Heart left ventricle (tissue), 16 donors: ENCODE results near the gene SLFNL1. TPM values are rescaled to one million over a fixed set of nuclear protein-coding genes. Genes with fewer than 3 reads are reported as not detected.

Source experiments
- ATAC-seq, 4 donors: fragments of 200-7000 bp; cut with Tn5 transposase; one replicate each; pipeline ENCODE4 v1.9.1; 2020 to 2022; ENCODE audit warnings: moderate library complexity in 4 of 4, mild to moderate bottlenecking in 3 of 4, moderate number of reproducible peaks in 1 of 4
- DNase-seq, 5 donors: peaks; one replicate each; pipeline ENCODE4 v3.0.0-alpha.2; 2020
- H3K27ac ChIP-seq, 12 donors: fragments of 200-600 bp; sonication (generic) in 4 of 12; one replicate each; pipeline versions ENCODE4 v1.5.0 to v1.8.0; 2016 to 2022; ENCODE audit warnings: mild to moderate bottlenecking in 2 of 12
- H3K27me3 ChIP-seq, 9 donors: fragments of 200-600 bp; sonication (generic) in 2 of 9; one replicate each; pipeline versions ENCODE4 v1.5.1 to v1.8.0; 2016 to 2022; ENCODE audit warnings: mild to moderate bottlenecking in 3 of 9
- H3K36me3 ChIP-seq, 9 donors: fragments of 200-600 bp; sonication (generic) in 2 of 9; one replicate each; pipeline versions ENCODE4 v1.5.0 to v1.8.0; 2018 to 2022; ENCODE audit warnings: mild to moderate bottlenecking in 2 of 9
- H3K4me1 ChIP-seq, 12 donors: fragments of 200-600 bp; sonication (generic) in 4 of 12; one replicate each; pipeline versions ENCODE4 v1.5.0 to v1.8.0; 2016 to 2022; ENCODE audit warnings: mild to moderate bottlenecking in 3 of 12
- H3K4me3 ChIP-seq, 12 donors: fragments of 200-600 bp; sonication (generic) in 4 of 12; one replicate each; pipeline versions ENCODE4 v1.5.0 to v1.8.0; 2017 to 2022; ENCODE audit warnings: mild to moderate bottlenecking in 9 of 12, moderate library complexity in 4 of 12
- H3K9me3 ChIP-seq, 12 donors: fragments of 200-600 bp; sonication (generic) in 4 of 12; one replicate each; pipeline versions ENCODE4 v1.5.0 to v1.8.0; 2016 to 2022; ENCODE audit warnings: mild to moderate bottlenecking in 1 of 12
- CTCF ChIP-seq, 12 donors: fragments of 200-600 bp; sonication (generic) in 4 of 12; IDR thresholded peaks; one replicate each; pipeline versions ENCODE4 v1.5.0 to v1.8.0; 2018 to 2022; ENCODE audit warnings: antibody characterized with exemption in 12 of 12, mild to moderate bottlenecking in 5 of 12
- POLR2A ChIP-seq, 2 donors: fragments of 450-650 bp; IDR thresholded peaks; one replicate each; pipeline ENCODE4 v1.6.1; 2017; ENCODE audit warnings: antibody characterized with exemption in 2 of 2, mild to moderate bottlenecking in 2 of 2, moderate library complexity in 2 of 2
- WGBS, 4 donors: extraction: QIAGEN DNeasy Blood & Tissue Kit in 2 of 4; methylation state at CpG; one replicate each; pipeline versions ENCODE4 v1.1.5 to v1.1.7; 2013 to 2018; 5-methylcytosine and 5-hydroxymethylcytosine counted together
- intact Hi-C, 10 donors: fragments of 100-400 bp; cut with DNase I; formaldehyde crosslinking; loops; one replicate each; pipeline versions ENCODE4 v1.11.1 to v1.14.2; 2022
- polyA plus RNA-seq, 2 donors: library from polyadenylated mRNA; stranded (reverse); fragments of 200-250 nt; gene quantifications; one replicate each; pipeline ENCODE4 v1.2.3, GENCODE V29; 2013
- total RNA-seq, 9 donors: library from RNA; depleted of rRNA in 2 of 9; stranded (reverse); fragments of >200 nt in 2 of 9; fragmentation: NEBNext Ultra II Directional in 3 of 9; extraction: Animal tissue kit (Norgen Biotek cat#: 25700) in 3 of 9; gene quantifications; one replicate each; pipeline versions ENCODE4 v1.1.0 to v1.2.4, GENCODE V29; 2016 to 2023
- donor health status: ischemic (EF 13 %, LVEDD 7.1; RV severe dilation, severe dysfunction).
- donor health status: healthy with polysubstance abuse.
- donor health status: DM: no; HTN: yes; CAD: no.
- donor health status: DM: no; HTN: no; CAD: no.
- donor health status: ischemic (EF 25% LVEDD 6.9; RV normal size, moderate dysfunction).
- donor health status: ischemic (EF 25% LVEDD 5.7; RV mildly dilated, moderate dysfunction).
- donor health status: healthy.
- donor health status: DM: yes; HTN: yes; CAD: no.
- donor health status: ischemic (EF 35%, LVEDD 5.7; RV mildly dilated, moderate dysfunction).
- donor health status: nonischemic (EF 11% LVEDD 7.7; RV severe dilation, severe dysfunction).
- donor health status: DM: yes; HTN: yes; CAD: no.
- donor health status: PGD.
- donor health status: ischemic (EF 29% LVEDD 5.4; RV normal size, mild dysfunction).
- donor health status: nonischemic (EF 23%, LVEDD 6.1; RV moderate dilation, normal function).

Gene SLFNL1
- total and polyA plus RNA-seq, 11 donors: 0.08 to 0.25 (median 0.12) TPM; not detected in 2

GRCh38 chr1:40984531-40984930 lies 37.0 kb downstream of the SLFNL1 start:
- Histone ChIP-seq H3K36me3 (peaks cover 0 to 63% (median 48%) of the 10 kb centered on the region in 9 donors), H3K4me1 (peaks cover 0 to 33% (median 16%) of the 10 kb centered on the region in 12 donors)
- intact Hi-C loops: no loop called here

GRCh38 chr1:40984066-40984465 lies 37.5 kb downstream of the SLFNL1 start:
- intact Hi-C loops: no loop called here

More at GRCh38 chr1:40984531-40984930, 37.0 kb downstream of the SLFNL1 start:
- no peak for TF ChIP-seq CTCF (IDR thresholded peaks at IDR 0.05)
- no peak for TF ChIP-seq POLR2A (IDR thresholded peaks at IDR 0.05)
- no peak overlapping the region for H3K4me3 ChIP-seq
- ATAC-seq (no peak), DNase-seq (no peak)
- H3K27ac ChIP-seq: peak overlapping the region in 1 of 12 donors; percentile 21
- H3K27me3 ChIP-seq: no peaks in the 10 kb centered on the region
- no peaks in the 10 kb centered on the region for H3K9me3 ChIP-seq
- 96 to 98% (median 98%) methylated on average over 4 of the region's 4 CpGs for WGBS, 4 donors

GRCh38 chr1:40983286-40983685 lies 38.2 kb downstream of the SLFNL1 start:
- H3K27ac ChIP-seq: peak overlapping the region in 1 of 12 donors; percentile 96
- intact Hi-C loops: no loop called here
- H3K27me3 ChIP-seq: no peaks in the 10 kb centered on the region
- TF ChIP-seq CTCF (IDR thresholded peaks at IDR 0.05) (no peak), POLR2A (IDR thresholded peaks at IDR 0.05) (no peak)
- peaks cover 0 to 51% (median 35%) of the 10 kb centered on the region in 9 donors for H3K36me3 ChIP-seq
- H3K4me3 ChIP-seq: no peak overlapping the region
- no peak for ATAC-seq
- H3K9me3 ChIP-seq: no peaks in the 10 kb centered on the region
- DNase-seq: no peak
- WGBS, 4 donors: 83 to 91% (median 90%) methylated on average over 1 of the region's 1 CpG
- peaks cover 0 to 39% (median 21%) of the 10 kb centered on the region in 12 donors for H3K4me1 ChIP-seq

More at GRCh38 chr1:40984066-40984465, 37.5 kb downstream of the SLFNL1 start:
- no peak for TF ChIP-seq CTCF (IDR thresholded peaks at IDR 0.05)
- whole genome bisulfite sequencing, 4 donors: 96 to 99% (median 98%) methylated on average over 2 of the region's 2 CpGs
- no peaks in the 10 kb centered on the region for H3K9me3 ChIP-seq
- H3K36me3 ChIP-seq: peaks cover 0 to 59% (median 43%) of the 10 kb centered on the region in 9 donors
- no peak for DNase-seq
- no peak overlapping the region for H3K4me3 ChIP-seq
- ATAC-seq: no peak
- H3K27me3 ChIP-seq: no peaks in the 10 kb centered on the region
- peaks cover 0 to 36% (median 18%) of the 10 kb centered on the region in 12 donors for H3K4me1 ChIP-seq
- H3K27ac ChIP-seq: peak overlapping the region in 1 of 12 donors; percentile 33

- H3K4me3 ChIP-seq: no peak overlapping the region
- H3K9me3 ChIP-seq: no peaks in the 10 kb centered on the region
- DNase-seq: no peak
- H3K4me1 ChIP-seq: peaks cover 0 to 37% (median 21%) of the 10 kb centered on the region in 12 donors
- WGBS, 4 donors: 74 to 96% (median 83%) methylated on average over 1 of the region's 1 CpG
- no peak for ATAC-seq
- H3K36me3 ChIP-seq: peaks cover 0 to 45% (median 29%) of the 10 kb centered on the region in 9 donors
- no peaks in the 10 kb centered on the region for H3K27me3 ChIP-seq
- TF ChIP-seq POLR2A (IDR thresholded peaks at IDR 0.05) (no peak), CTCF (IDR thresholded peaks at IDR 0.05) (no peak)
- intact Hi-C loops: no loop called here
- peak overlapping the region in 1 of 12 donors; percentile 96 for H3K27ac ChIP-seq
Observed at GRCh38 chr1:40982721-40983120, 38.8 kb downstream of the SLFNL1 start.
